ENCODE results near the gene PPM1N.

- TF ChIP-seq, protein P1, sequence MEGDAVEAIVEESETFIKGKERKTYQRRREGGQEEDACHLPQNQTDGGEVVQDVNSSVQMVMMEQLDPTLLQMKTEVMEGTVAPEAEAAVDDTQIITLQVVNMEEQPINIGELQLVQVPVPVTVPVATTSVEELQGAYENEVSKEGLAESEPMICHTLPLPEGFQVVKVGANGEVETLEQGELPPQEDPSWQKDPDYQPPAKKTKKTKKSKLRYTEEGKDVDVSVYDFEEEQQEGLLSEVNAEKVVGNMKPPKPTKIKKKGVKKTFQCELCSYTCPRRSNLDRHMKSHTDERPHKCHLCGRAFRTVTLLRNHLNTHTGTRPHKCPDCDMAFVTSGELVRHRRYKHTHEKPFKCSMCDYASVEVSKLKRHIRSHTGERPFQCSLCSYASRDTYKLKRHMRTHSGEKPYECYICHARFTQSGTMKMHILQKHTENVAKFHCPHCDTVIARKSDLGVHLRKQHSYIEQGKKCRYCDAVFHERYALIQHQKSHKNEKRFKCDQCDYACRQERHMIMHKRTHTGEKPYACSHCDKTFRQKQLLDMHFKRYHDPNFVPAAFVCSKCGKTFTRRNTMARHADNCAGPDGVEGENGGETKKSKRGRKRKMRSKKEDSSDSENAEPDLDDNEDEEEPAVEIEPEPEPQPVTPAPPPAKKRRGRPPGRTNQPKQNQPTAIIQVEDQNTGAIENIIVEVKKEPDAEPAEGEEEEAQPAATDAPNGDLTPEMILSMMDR (IDR thresholded peaks at IDR 0.05 in 4 of 5, conservative IDR thresholded peaks at IDR 0.05 in 1 of 5), result no peak
- no peak for TF ChIP-seq POLR2A (IDR thresholded peaks at IDR 0.05)
These were observed 33.3 kb upstream of the PPM1N start for GRCh38 chr19:45464852-45465441.
